AG10803 (cell line): ENCODE measurements around the gene EFCAB11.
A peak's percentile ranks its signal among the peaks of the same experiment; 100 is the strongest.

Experiments
- DNase-seq: peaks from one replicate; pipeline ENCODE4 v3.0.0; 2010; ENCODE audit warnings: low read depth
- H3K4me3 ChIP-seq: 2 replicates; pipeline ENCODE4 v1.5.1; 2011; ENCODE audit warnings: mild to moderate bottlenecking, low read length, control low read depth
- TF ChIP-seq, protein P1 (sequence below): conservative IDR thresholded peaks from 2 replicates; pipeline ENCODE4 v1.5.1; 2011; ENCODE audit warnings: mild to moderate bottlenecking, low read length, control low read depth, inconsistent platforms

Gene EFCAB11

DNA sequence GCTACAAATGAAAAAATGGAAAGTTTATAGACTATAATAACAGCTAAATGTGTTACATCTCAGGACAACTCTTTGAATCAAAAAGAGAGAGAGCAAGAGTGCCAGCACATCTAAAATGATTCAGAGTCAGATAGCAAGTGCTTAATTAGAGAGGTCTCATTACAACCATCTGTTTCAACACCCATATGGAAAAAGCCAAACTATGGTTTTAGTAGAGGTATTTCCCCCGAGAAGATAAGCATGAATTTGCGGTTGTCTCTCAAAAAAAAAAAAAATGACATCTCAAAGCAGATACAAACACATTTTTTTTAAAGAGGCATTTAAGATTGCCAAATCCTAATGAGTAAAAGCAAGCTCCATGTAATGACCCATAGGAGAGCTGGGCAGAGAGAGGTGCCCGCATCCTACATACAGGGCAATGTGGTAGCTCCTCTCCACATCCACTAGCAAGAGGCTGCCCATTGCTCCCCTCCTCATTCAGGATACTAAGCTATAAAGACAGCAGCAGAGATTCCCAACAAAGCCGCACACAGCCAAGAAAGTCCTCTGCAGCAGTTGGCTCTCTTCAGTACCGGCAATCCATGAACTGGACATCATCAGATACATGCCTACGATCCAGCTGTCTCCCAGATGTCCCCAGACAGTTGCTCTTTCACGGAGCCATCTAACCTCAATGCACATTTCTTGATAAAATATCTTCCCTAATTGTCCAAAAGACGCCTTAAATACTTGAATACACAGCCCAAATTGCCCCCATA lies 100.4 kb downstream of the EFCAB11 start:
- TF ChIP-seq, protein P1, sequence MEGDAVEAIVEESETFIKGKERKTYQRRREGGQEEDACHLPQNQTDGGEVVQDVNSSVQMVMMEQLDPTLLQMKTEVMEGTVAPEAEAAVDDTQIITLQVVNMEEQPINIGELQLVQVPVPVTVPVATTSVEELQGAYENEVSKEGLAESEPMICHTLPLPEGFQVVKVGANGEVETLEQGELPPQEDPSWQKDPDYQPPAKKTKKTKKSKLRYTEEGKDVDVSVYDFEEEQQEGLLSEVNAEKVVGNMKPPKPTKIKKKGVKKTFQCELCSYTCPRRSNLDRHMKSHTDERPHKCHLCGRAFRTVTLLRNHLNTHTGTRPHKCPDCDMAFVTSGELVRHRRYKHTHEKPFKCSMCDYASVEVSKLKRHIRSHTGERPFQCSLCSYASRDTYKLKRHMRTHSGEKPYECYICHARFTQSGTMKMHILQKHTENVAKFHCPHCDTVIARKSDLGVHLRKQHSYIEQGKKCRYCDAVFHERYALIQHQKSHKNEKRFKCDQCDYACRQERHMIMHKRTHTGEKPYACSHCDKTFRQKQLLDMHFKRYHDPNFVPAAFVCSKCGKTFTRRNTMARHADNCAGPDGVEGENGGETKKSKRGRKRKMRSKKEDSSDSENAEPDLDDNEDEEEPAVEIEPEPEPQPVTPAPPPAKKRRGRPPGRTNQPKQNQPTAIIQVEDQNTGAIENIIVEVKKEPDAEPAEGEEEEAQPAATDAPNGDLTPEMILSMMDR, result no peak
- DNase-seq, result peak; percentile 84
- no peak overlapping the region for H3K4me3 ChIP-seq

DNA sequence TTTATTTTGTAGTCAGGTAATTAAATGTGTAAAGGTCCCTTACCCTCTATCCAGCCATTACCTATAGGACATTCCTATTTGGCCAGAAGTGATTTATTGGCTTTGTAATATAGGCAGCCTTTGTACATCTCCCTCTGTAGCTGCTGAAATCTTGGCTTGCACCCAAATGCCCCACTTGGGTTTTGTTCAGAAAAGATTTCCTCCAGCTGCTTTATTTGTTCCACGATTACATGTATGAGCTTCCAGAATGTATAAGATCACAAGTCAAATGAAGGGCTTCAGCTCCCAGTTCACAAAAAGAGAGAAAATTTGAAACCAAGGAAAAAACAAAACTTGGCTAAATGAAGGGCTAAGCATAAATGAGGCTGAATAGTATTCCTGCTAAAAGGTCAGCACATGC lies 103.4 kb downstream of the EFCAB11 start:
- DNase-seq, result no peak
- H3K4me3 ChIP-seq, result no peak overlapping the region
- TF ChIP-seq, protein P1, result no peak

GRCh38 chr14:89849931-89850330 lies 104.6 kb downstream of the EFCAB11 start:
- peak; percentile 65 for DNase-seq
- no peak overlapping the region for H3K4me3 ChIP-seq
- TF ChIP-seq, protein P1, result no peak

- no peak overlapping the region for H3K4me3 ChIP-seq
- peak; percentile 36 for DNase-seq
- TF ChIP-seq, protein P1, result peak; percentile 65
Observed at GRCh38 chr14:89848165-89848564, 106.4 kb downstream of the EFCAB11 start.

- peak; percentile 85 for DNase-seq
- no peak overlapping the region for H3K4me3 ChIP-seq
- TF ChIP-seq, protein P1, result no peak
Observed at GRCh38 chr14:89845346-89845745, 109.2 kb downstream of the EFCAB11 start.

- no peak overlapping the region for H3K4me3 ChIP-seq
- TF ChIP-seq, protein P1, result no peak
- no peak for DNase-seq
Observed at GRCh38 chr14:89844508-89844907, 110.0 kb downstream of the EFCAB11 start.

GRCh38 chr14:89842837-89843236 lies 111.7 kb downstream of the EFCAB11 start:
- no peak for DNase-seq
- no peak overlapping the region for H3K4me3 ChIP-seq
- TF ChIP-seq, protein P1, result no peak
